PC-3 (cell line): ENCODE measurements around the gene NDUFV1. TPM values are rescaled to one million over a fixed set of nuclear protein-coding genes. Genes with fewer than 3 reads are reported as not detected.

ENCODE experiments used
- ATAC-seq: fragments of 200-7000 bp; cut with Tn5 transposase; 2 replicates; pipeline ENCODE4 v1.9.1; 2020; ENCODE audit warnings: mild to moderate bottlenecking, moderate library complexity
- BruUV-seq: library from RNA; stranded (reverse); fragments of 400-500 nt; replicated peaks from 2 replicates; lab custom pipeline; 2021; lab: Mats Ljungman, UMichigan
- CTCF ChIA-PET: fragments of 300-600 bp; sonication (Branson Sonifier 250); formaldehyde crosslinking; loops from one replicate; lab custom pipeline; 2022; ENCODE audit warnings: antibody characterized with exemption; lab: Charles Lee
- POLR2A ChIA-PET: fragments of 300-600 bp; sonication (Branson Sonifier 250); formaldehyde crosslinking; loops from one replicate; lab custom pipeline; 2022; ENCODE audit warnings: antibody characterized with exemption; ENCODE audit not compliant: unreplicated experiment; lab: Charles Lee
- DNase-seq: peaks from one replicate; pipeline ENCODE4 v3.0.0-alpha.2; 2015
- H2AFZ ChIP-seq: fragments of 300-600 bp; sonication (generic); 2 replicates; pipeline ENCODE4 v1.6.0; 2016; ENCODE audit warnings: antibody characterized with exemption, low read length
- H3F3A ChIP-seq: fragments of 300-600 bp; sonication (generic); one replicate; pipeline ENCODE4 v1.6.0; 2017; ENCODE audit warnings: antibody characterized with exemption, low read length, control low read depth, mild to moderate bottlenecking; ENCODE audit not compliant: unreplicated experiment
- H3K27ac ChIP-seq: fragments of 300-600 bp; sonication (generic); 2 replicates; pipeline ENCODE4 v1.5.1; 2016; ENCODE audit warnings: mild to moderate bottlenecking, low read length
- H3K27me3 ChIP-seq: fragments of 300-600 bp; sonication (generic); 2 replicates; pipeline ENCODE4 v1.6.1; 2016; ENCODE audit warnings: low read length, mixed read lengths
- H3K36me3 ChIP-seq: fragments of 300-600 bp; sonication (generic); 2 replicates; pipeline ENCODE4 v1.6.1; 2016; ENCODE audit warnings: low read depth, mixed run types, low read length, mixed read lengths
- H3K4me1 ChIP-seq: fragments of 300-600 bp; sonication (generic); 2 replicates; pipeline ENCODE4 v1.5.1; 2016; ENCODE audit warnings: low read length; ENCODE audit not compliant: insufficient read depth
- H3K4me2 ChIP-seq: fragments of 300-600 bp; sonication (generic); 2 replicates; pipeline ENCODE4 v1.6.0; 2016; ENCODE audit warnings: low read length
- H3K4me3 ChIP-seq: fragments of 300-600 bp; sonication (generic); 2 replicates; pipeline ENCODE4 v1.5.1; 2016; ENCODE audit warnings: mild to moderate bottlenecking, low read length, mixed read lengths
- H3K79me2 ChIP-seq: fragments of 300-600 bp; sonication (generic); 2 replicates; pipeline ENCODE4 v1.6.1; 2017; ENCODE audit warnings: low read length, mixed read lengths
- H3K9ac ChIP-seq: fragments of 300-600 bp; sonication (generic); 2 replicates; pipeline ENCODE4 v1.6.0; 2016; ENCODE audit warnings: mild to moderate bottlenecking, low read length
- H3K9me2 ChIP-seq: fragments of 300-600 bp; sonication (generic); replicated peaks from 2 replicates; pipeline ENCODE4 v1.6.1; 2016; ENCODE audit warnings: mixed run types, low read length, mixed read lengths
- H3K9me3 ChIP-seq: fragments of 300-600 bp; sonication (generic); 2 replicates; pipeline ENCODE4 v1.6.1; 2016; ENCODE audit warnings: low read length, mixed read lengths
- H4K20me1 ChIP-seq: fragments of 300-600 bp; sonication (generic); 2 replicates; pipeline ENCODE4 v1.6.1; 2016; ENCODE audit warnings: low read length, mixed read lengths
- CTCF ChIP-seq: fragments of 300-600 bp; sonication (generic); conservative IDR thresholded peaks from 2 replicates; pipeline ENCODE4 v1.5.1; 2017; ENCODE audit warnings: antibody characterized with exemption, low read depth, mild to moderate bottlenecking, low read length
- EZH2 ChIP-seq: fragments of 300-600 bp; sonication (generic); IDR thresholded peaks from one replicate; pipeline ENCODE4 v1.6.1; 2017; ENCODE audit warnings: antibody characterized with exemption, mild to moderate bottlenecking, low read length; ENCODE audit not compliant: unreplicated experiment
- EZH2phosphoT487 ChIP-seq: fragments of 300-600 bp; sonication (generic); IDR thresholded peaks from 2 replicates; pipeline ENCODE4 v1.6.1; 2018; ENCODE audit warnings: mild to moderate bottlenecking, antibody characterized with exemption, low read length, borderline replicate concordance
- intact Hi-C: fragments of 100-400 bp; cut with micrococcal nuclease; formaldehyde crosslinking; loops from 2 replicates; pipeline ENCODE4 v1.9.0; 2023
- total RNA-seq: library from RNA; depleted of rRNA; stranded (reverse); fragments of >200 nt; gene quantifications from 2 replicates; pipeline ENCODE4 v1.2.3, GENCODE V29; 2014

The NDUFV1 gene
- total RNA-seq, 1 experiment from 2014 or later, result 499 TPM

- Histone ChIP-seq H3K9me3 (no peaks in the 10 kb centered on the region), H3K4me1 (peaks cover 18% of the 10 kb centered on the region), H3K4me3 (no peak overlapping the region), H3K4me2 (no peak overlapping the region), H3K79me2 (no peaks in the 10 kb centered on the region), H3K9ac (no peak overlapping the region), H3K27me3 (no peaks in the 10 kb centered on the region), H4K20me1 (no peaks in the 10 kb centered on the region), H3K27ac (no peak overlapping the region), H3K36me3 (no peaks in the 10 kb centered on the region), H3F3A (no peaks in the 10 kb centered on the region), H3K9me2 (no peaks in the 10 kb centered on the region), H2AFZ (no peak overlapping the region)
- BruUV-seq, result no TSS peak
- POLR2A ChIA-PET, result no interaction called here
- no peak for ATAC-seq
- intact Hi-C loops, result no loop called here
- TF ChIP-seq CTCF, result no peak
- TF ChIP-seq EZH2, result no peak
- TF ChIP-seq EZH2phosphoT487, result no peak
- CTCF ChIA-PET, result no interaction called here
- DNase-seq, result no peak
Observed at GRCh38 chr11:67627441-67627811, 20.7 kb downstream of the NDUFV1 start.

GRCh38 chr11:67627812-67628624, 21.3 kb downstream of the NDUFV1 start:
- BruUV-seq, result no TSS peak
- Histone ChIP-seq H4K20me1 (no peaks in the 10 kb centered on the region), H3K79me2 (no peaks in the 10 kb centered on the region), H3K27ac (no peak overlapping the region), H3K9ac (peak overlapping the region; percentile 75; the same call in 1 of the 2 replicates), H3K36me3 (no peaks in the 10 kb centered on the region), H2AFZ (no peak overlapping the region), H3K4me2 (peak overlapping the region; percentile 98), H3K4me3 (no peak overlapping the region), H3K9me3 (no peaks in the 10 kb centered on the region), H3F3A (no peaks in the 10 kb centered on the region), H3K27me3 (no peaks in the 10 kb centered on the region), H3K9me2 (no peaks in the 10 kb centered on the region), H3K4me1 (peaks cover 18% of the 10 kb centered on the region)
- ChIA-PET CTCF (interaction anchor here (2.9 kb wide), 1 partner anchor 31 kb away, joined by 32 read pairs; no protein-coding TSS in a partner anchor), POLR2A (no interaction called here)
- intact Hi-C loops, result no loop called here
- no peak for TF ChIP-seq EZH2phosphoT487
- no peak for TF ChIP-seq EZH2
- TF ChIP-seq CTCF, result no peak
- ATAC-seq (no peak), DNase-seq (no peak)

- CTCF ChIA-PET, result interaction anchor here (1.0 to 2.9 kb wide), 4 partner anchors 12 to 30 kb away, joined by 3 to 32 read pairs (median 6); no protein-coding TSS in a partner anchor
- BruUV-seq, result TSS peak; percentile 43
- no peak for ATAC-seq
- H4K20me1 ChIP-seq, result no peaks in the 10 kb centered on the region
- TF ChIP-seq EZH2phosphoT487 (no peak), EZH2 (no peak), CTCF (no peak)
- H3K9me2 ChIP-seq, result no peaks in the 10 kb centered on the region
- no peaks in the 10 kb centered on the region for H3K9me3 ChIP-seq
- POLR2A ChIA-PET, result no interaction called here
- H3K79me2 ChIP-seq, result no peaks in the 10 kb centered on the region
- H3K36me3 ChIP-seq, result no peaks in the 10 kb centered on the region
- H3K4me3 ChIP-seq, result peak overlapping the region; percentile 75
- no peaks in the 10 kb centered on the region for H3F3A ChIP-seq
- H2AFZ ChIP-seq, result peak overlapping the region; percentile 93; the same call in 1 of the 2 replicates
- no peaks in the 10 kb centered on the region for H3K27me3 ChIP-seq
- DNase-seq, result no peak
- no peak overlapping the region for H3K27ac ChIP-seq
- peak overlapping the region; percentile 98 for H3K4me2 ChIP-seq
- intact Hi-C loops, result no loop called here
- H3K9ac ChIP-seq, result peak overlapping the region; percentile 75; the same call in 1 of the 2 replicates
- peaks cover 18% of the 10 kb centered on the region for H3K4me1 ChIP-seq
Observed at GRCh38 chr11:67628710-67629385, 22.1 kb downstream of the NDUFV1 start.
